ENCODE data around the gene EGFLAM. TPM values are rescaled to one million over a fixed set of nuclear protein-coding genes. Genes with fewer than 3 reads are reported as not detected.

Gene EGFLAM
- total RNA-seq, 4 donors from 2014 or later, result 15.0 to 103 (median 62.5) TPM

- no peak for TF ChIP-seq CTCF (IDR thresholded peaks at IDR 0.05)
- ATAC-seq (ENCODE audit: low FRiP score) (no peak), DNase-seq (ENCODE audit: low spot score) (no peak)
Observed at GRCh38 chr5:38494763-38495162, 236.4 kb downstream of the EGFLAM start.

GRCh38 chr5:38497946-38498345 lies 239.6 kb downstream of the EGFLAM start:
- no peak for DNase-seq (ENCODE audit: low spot score)
- TF ChIP-seq CTCF (IDR thresholded peaks at IDR 0.05), result no peak
- ATAC-seq (ENCODE audit: low FRiP score), result no peak

DNA sequence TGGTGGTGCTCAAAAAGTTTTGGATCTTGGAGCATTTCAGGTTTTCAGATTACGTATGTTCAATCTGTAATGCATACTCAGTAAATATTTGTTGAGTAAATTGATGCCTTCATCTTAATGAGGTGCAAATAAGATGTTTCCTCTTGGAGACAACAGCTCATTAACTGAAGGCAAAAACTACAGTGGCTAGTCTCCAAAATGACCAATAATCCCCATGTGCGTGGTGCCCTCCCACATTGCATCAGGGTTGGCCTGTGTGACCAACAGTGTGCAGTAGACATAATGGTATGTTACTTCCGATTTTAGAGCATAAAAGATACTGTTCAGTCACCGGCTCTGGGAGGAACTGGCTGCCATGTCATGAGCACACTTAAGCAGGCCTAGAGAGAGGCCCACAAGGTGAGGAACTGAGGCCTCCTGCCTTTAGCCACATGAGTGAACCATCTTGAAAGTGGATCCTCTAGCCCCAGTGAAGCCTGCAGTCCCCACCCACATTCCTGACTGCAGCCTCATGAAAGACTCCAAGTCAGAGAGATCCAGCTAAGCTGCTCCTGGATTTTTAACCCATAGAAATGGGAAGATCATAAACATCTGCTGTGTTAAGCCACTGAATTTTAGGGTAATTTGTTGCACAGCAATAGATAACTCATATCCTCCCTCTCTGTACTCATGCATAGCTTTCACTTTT lies 242.4 kb downstream of the EGFLAM start:
- no peak for ATAC-seq (ENCODE audit: low FRiP score)
- no peak for TF ChIP-seq CTCF (IDR thresholded peaks at IDR 0.05)
- no peak for DNase-seq (ENCODE audit: low spot score)

GRCh38 chr5:38506302-38506701 lies 247.9 kb downstream of the EGFLAM start:
- ATAC-seq (ENCODE audit: low FRiP score), result no peak

DNA sequence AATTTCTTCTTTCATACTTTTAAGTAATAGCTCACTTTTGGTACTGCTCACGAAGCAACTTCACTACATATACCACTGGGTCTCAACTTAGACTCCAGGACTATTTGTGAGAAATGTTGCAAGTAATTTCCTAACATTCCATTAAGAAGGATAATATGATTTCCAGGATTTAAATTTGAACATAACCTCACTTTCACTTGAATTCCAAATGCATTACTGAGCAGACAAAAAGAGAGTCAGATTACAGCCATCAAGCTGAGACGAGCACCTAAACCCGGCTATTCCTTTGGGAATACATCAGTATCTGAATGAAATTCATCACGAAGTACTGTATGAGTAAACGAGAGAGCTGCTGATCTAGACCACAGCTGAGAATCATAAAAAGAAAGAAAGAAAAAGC lies 250.8 kb downstream of the EGFLAM start:
- no peak for TF ChIP-seq CTCF (IDR thresholded peaks at IDR 0.05)
- peak; percentile 91 for ATAC-seq (ENCODE audit: low FRiP score)
- DNase-seq (ENCODE audit: low spot score), result no peak

More at GRCh38 chr5:38506302-38506701, 247.9 kb downstream of the EGFLAM start:
- TF ChIP-seq CTCF (IDR thresholded peaks at IDR 0.05), result no peak
- no peak for DNase-seq (ENCODE audit: low spot score)

Small RNA genes within 50 kb of the gene (small RNA-seq; reads per million reads assigned to genes)
- gene AC091839.1, result not detected
